HTR-8/SVneo (cell line): ENCODE data around the gene SEPTIN2.
"Not testable (repeated sequence)": the region's sequence is repeated elsewhere in the genome, so short reads cannot be mapped to it uniquely, and the experiment has no call there.

Source experiments
- DNase-seq: peaks from one replicate; pipeline ENCODE4 v3.0.0; 2011; ENCODE audit warnings: low spot score, mixed read lengths; ENCODE audit not compliant: insufficient read length
- FAIRE-seq: peaks from 2 replicates; lab custom pipeline; 2011; peaks lifted over from hg19 to GRCh38; lab: Jason Lieb, UNC

Gene SEPTIN2

DNA sequence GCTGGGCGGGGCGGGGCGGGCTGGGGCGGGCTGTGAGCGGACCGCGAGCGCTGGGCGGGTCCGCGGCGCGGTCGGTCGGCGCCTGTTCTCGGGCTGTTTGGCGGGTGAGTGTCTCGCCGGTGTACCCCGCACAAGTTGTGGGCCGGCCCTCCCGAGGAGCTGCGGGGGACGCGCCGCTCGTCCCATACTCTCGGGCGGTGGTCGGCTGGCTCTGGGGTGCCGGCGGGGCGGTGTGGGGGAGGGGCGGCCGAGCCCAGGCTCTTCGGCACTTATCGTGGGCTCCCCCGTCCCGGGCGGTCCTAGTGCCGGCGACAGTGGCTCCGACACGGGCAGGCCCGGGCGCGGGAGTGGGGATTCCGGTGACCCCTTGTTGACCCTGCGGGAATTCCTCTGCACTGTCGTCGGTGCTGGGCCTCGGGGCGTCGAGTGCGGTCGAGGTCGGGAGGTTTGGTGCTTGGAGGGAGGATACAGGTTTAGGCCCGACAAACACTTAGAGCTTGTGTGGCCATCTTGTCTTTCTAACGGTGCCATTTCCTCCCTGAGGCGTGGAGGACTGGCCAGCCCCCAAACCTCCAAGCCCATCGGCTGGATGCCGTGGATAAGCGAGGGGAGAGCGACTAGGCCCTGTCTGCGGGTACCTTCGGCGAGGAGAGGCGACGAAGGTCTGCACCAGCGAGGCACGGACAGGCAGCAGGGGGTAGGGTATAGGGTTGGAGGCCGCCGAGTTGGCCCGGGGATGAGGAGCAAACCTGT, at the start of gene SEPTIN2:
Gene SEPTIN2 (plus strand): TSS at position 47 of the 753 bp plus-strand sequence. CDS start 8,308 bp downstream, outside the sequence.
- DNase-seq (peak; percentile 52), FAIRE-seq (no peak)

DNA sequence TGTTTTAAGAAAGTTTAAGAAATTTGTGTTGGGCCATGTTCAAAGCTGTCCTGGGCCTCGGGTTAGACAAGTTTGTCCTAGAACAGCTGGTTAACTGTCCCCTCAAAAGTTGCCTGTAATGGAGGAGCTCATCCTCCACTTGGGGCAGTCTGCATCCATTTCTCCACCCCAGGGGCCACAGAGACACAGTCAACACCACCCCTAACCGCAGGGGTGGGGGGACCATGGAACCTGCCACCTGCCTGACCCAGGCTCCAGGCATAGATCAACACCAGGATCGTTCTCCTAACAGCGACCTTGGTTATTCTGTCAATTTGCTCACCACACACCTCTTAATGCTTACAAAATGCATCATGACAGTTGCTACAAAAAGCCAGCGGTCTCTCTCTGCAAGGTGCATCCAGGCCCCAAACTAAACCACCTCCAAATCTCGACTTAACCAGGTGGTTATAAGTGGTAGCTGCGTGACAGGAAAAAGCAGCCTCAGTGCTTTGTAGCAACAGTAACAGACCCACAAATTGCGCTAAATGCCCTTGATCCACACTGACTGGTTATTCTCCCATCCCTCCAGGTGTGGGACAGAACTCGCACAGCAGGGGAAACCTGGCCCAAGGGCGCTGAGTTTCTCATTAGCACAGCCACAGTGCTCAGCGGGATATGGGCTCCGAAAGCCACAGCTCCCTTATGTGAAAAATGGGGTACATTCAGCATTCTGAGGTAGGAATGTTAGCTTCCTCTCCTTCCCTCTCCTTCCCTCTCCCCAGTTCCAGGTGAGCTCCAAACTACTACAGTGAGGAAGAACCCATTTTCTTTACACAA, 48.3 kb upstream of the SEPTIN2 start:
- DNase-seq (no peak), FAIRE-seq (no peak)

DNA sequence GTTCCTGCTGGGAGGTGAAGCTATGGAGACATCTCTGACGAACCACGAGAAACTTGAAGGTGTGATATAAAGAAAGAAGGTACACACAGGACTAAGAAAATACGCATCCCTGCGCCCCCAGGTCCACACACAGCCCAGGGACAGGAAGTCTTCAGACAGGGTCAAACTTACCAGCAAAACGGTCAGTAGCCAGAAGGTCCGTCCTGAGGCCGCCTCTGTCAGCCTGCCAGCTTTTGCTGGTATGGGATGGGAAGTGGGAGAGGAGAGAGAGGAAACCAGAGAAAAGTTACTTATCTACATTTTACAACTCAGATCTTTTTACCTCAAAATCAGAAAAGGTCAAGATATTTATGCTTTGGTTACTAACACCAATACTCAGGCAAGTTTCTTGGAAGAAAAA, 47.4 kb upstream of the SEPTIN2 start:
- FAIRE-seq, result no peak
- no peak for DNase-seq

GRCh38 chr2:241268716-241269445, 46.8 kb upstream of the SEPTIN2 start:
- no peak for FAIRE-seq

GRCh38 chr2:241269707-241270520, 45.8 kb upstream of the SEPTIN2 start:
- no peak for FAIRE-seq
- DNase-seq, result no peak

More at GRCh38 chr2:241268716-241269445, 46.8 kb upstream of the SEPTIN2 start:
- DNase-seq, result peak; percentile 49

- FAIRE-seq (no peak), DNase-seq (no peak)
These were observed 45.2 kb upstream of the SEPTIN2 start for GRCh38 chr2:241270531-241270930.

GRCh38 chr2:241271706-241272302, 43.9 kb upstream of the SEPTIN2 start:
- DNase-seq (peak; percentile 60), FAIRE-seq (no peak)

GRCh38 chr2:241272303-241273209, 43.2 kb upstream of the SEPTIN2 start:
- DNase-seq (peak; percentile 74), FAIRE-seq (no peak)

- DNase-seq (no peak), FAIRE-seq (no peak)
These were observed 42.3 kb upstream of the SEPTIN2 start for GRCh38 chr2:241273210-241274020.

DNA sequence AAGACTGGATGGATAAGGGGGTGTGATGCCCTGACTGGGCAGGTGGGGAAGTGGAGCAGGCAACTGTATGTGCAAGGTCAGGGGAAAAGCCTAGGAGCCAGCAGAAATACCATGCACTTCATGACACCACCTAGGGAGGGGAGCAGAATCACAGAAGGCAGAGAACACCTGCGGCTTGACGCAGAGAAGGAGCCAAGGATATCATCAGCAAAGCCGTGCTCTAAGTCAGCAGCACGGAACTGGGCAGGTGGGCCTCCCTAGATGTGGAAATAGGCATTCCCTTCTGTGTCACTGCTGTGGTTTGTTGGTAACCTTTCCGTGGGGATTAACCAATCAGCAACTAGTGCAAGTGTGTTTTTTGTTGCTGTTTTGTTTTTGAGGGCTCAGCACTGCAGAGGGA, 41.6 kb upstream of the SEPTIN2 start:
- no peak for FAIRE-seq

GRCh38 chr2:241275504-241275903, 40.2 kb upstream of the SEPTIN2 start:
- no peak for FAIRE-seq
- no peak for DNase-seq

More for the DNA sequence above, 41.6 kb upstream of the SEPTIN2 start:
- no peak for DNase-seq

GRCh38 chr2:241275910-241276309, 39.8 kb upstream of the SEPTIN2 start:
- FAIRE-seq (no peak), DNase-seq (no peak)

DNA sequence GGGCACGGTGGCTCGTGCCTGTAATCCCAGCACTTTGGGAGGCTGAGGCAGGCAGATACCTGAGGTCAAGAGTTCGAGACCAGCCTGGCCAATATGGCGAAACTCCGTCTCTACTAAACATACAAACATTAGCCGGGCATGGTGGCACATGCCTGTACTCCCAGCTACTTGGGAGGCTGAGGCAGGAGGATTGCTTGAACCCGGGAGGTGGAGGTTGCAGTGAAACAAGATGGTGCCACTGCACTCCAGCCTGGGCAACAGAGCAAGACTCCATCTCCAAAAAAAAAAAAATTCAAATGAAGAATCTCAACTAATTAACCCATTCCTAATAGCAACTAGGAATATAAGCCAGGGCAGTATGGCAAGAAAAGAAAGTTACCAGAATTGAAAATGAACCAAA, 37.4 kb upstream of the SEPTIN2 start:
- not testable (repeated sequence) for FAIRE-seq, DNase-seq

GRCh38 chr2:241279413-241279812, 36.3 kb upstream of the SEPTIN2 start:
- DNase-seq (no peak), FAIRE-seq (no peak)

DNA sequence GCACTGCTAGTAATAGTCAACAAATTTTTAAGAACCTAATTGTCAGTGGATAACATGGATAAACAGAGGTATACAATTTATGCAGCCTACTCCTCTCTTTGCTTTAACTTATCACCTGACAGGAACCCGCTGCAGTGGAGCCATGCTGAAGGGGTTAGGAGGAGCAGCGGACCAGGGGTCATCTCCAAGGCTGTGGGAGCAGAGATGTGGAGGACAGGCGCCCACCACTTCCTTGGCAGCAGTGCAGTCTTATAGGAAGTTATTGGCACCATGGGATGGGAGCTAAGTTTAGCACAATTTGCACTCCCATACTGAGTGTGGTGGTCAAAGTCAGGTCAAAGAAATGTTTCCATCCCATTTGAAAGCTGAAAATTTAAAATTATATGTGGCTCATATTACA, 35.9 kb upstream of the SEPTIN2 start:
- DNase-seq (no peak), FAIRE-seq (no peak)

DNA sequence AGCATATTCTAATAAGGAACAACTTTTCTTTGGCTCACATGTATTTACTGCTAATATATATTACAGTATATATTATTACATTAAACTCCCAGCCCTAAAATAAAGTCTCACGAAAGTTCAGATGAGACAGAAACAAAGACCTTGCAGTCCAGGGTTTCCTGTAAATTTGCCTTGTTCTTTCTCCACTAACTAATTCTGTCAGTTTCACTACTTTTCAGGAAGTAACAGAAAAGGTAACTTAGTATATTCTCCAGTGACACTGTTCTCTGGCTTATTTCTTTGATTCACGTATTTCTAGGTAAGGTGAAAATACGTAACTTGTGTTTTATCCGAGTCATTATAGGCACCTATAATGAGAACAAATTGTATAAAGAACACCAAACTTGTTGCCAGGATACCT, 35.4 kb upstream of the SEPTIN2 start:
- FAIRE-seq (no peak), DNase-seq (no peak)

DNA sequence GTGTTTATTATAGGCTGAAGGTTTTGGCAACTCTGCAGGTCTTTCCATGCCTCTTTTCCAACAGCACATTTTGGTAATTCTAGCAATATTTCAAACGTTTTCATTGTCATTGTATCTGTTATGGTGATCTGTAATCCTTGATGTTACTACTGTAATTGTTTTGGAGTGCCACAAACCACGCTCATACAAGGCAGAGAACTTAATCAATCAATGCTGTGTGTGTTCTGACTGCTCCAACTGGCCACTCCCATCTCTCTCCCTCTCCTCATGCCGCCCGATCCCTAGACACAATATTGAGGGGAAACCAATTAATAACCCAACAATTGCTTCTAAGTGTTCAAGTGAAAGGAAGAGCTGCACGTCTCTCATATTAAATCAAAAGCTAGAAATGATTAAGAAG, 33.2 kb upstream of the SEPTIN2 start:
- FAIRE-seq (no peak), DNase-seq (no peak)

DNA sequence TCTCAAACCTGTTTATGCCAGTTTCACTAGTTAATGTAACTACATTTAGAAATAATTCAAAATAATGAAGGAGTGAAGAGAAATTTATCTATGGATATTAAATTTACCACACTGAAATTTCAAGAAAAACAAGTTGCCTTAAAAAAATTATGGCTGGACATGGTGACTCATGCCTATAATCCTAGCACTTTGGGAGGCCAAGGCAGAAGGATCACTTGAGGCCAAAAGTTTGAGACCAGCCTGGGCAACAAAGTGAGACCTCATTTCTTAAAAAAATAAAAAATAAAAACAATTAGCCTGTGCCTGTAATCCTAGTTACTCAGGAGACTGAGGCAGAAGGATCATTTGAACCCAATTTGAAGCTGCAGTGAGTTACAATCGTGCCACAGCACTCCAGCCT, 30.1 kb upstream of the SEPTIN2 start:
- no peak for FAIRE-seq
- DNase-seq, result no peak
